ENCODE data around the gene GPR84.

The GPR84 gene

GRCh38 chr12:54377797-54378515 lies 13.7 kb upstream of the GPR84 start:
- no peak for TF ChIP-seq CTCF (IDR thresholded peaks at IDR 0.05; ENCODE audit: borderline replicate concordance, extremely low read depth, low read length, poor library complexity, severe bottlenecking)
- TF ChIP-seq EZH2 (IDR thresholded peaks at IDR 0.05; ENCODE audit: borderline replicate concordance, low read depth, low read length, severe bottlenecking): no peak
- no peak for ATAC-seq (ENCODE audit: insufficient read depth, low read depth)
- H3K4me1 ChIP-seq (ENCODE audit: insufficient read depth, low read length): peaks cover 16% of the 10 kb centered on the region
- no peak overlapping the region for H3K27ac ChIP-seq (ENCODE audit: low read length)
- no peaks in the 10 kb centered on the region for H3K36me3 ChIP-seq (ENCODE audit: insufficient read depth, low read length)
- no peak overlapping the region for H3K9ac ChIP-seq (ENCODE audit: low read depth, low read length)
- peak overlapping the region; percentile 78; the same call in 1 of the 2 replicates for H3K4me2 ChIP-seq (ENCODE audit: insufficient read depth, low read length)
- peaks cover 8% of the 10 kb centered on the region for H3K27me3 ChIP-seq (ENCODE audit: insufficient read depth, low read length, poor library complexity)
- no peak overlapping the region for H3K4me3 ChIP-seq (ENCODE audit: low read depth in 1 of 2, low read length in 2 of 2)
- H4K20me1 ChIP-seq (ENCODE audit: insufficient read depth, low read length): no peaks in the 10 kb centered on the region
- DNase-seq: no peak
- no peaks in the 10 kb centered on the region for H3K79me2 ChIP-seq (ENCODE audit: insufficient read depth, low read length)
- H2AFZ ChIP-seq (ENCODE audit: low read depth, low read length): no peak overlapping the region
- H3K9me3 ChIP-seq (ENCODE audit: insufficient read depth, low read length, severe bottlenecking): no peaks in the 10 kb centered on the region

DNA sequence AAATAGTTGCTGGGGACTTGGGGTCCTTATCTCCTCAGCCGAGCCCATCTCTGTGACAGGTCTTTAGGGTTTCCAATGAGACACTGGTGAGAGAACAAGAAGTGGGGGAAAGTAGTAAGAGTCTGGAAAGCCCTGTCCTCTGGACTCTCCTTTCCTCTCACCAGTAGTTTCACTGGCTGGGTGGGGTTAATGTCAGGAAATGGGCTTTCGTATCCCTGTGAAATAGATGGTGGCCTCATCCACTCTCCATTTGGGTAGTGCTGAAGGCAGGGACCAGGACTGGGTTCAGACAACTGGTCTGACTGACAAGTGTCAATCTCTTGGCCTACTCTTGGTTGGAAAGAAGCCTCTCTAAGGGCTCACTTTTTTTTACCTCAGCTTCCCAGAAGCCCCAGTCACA lies 12.7 kb upstream of the GPR84 start:
- Histone ChIP-seq H3K4me3 (ENCODE audit: low read depth in 1 of 2, low read length in 2 of 2) (no peak overlapping the region), H3K9ac (ENCODE audit: low read depth, low read length) (no peak overlapping the region), H4K20me1 (ENCODE audit: insufficient read depth, low read length) (no peaks in the 10 kb centered on the region), H3K79me2 (ENCODE audit: insufficient read depth, low read length) (no peaks in the 10 kb centered on the region), H3K27me3 (ENCODE audit: insufficient read depth, low read length, poor library complexity) (peaks cover 8% of the 10 kb centered on the region), H2AFZ (ENCODE audit: low read depth, low read length) (no peak overlapping the region), H3K4me1 (ENCODE audit: insufficient read depth, low read length) (peaks cover 17% of the 10 kb centered on the region), H3K4me2 (ENCODE audit: insufficient read depth, low read length) (no peak overlapping the region), H3K36me3 (ENCODE audit: insufficient read depth, low read length) (no peaks in the 10 kb centered on the region), H3K9me3 (ENCODE audit: insufficient read depth, low read length, severe bottlenecking) (no peaks in the 10 kb centered on the region), H3K27ac (ENCODE audit: low read length) (no peak overlapping the region)
- TF ChIP-seq EZH2 (IDR thresholded peaks at IDR 0.05; ENCODE audit: borderline replicate concordance, low read depth, low read length, severe bottlenecking) (no peak), CTCF (IDR thresholded peaks at IDR 0.05; ENCODE audit: borderline replicate concordance, extremely low read depth, low read length, poor library complexity, severe bottlenecking) (no peak)
- DNase-seq (no peak), ATAC-seq (ENCODE audit: insufficient read depth, low read depth) (no peak)

- Histone ChIP-seq H4K20me1 (ENCODE audit: insufficient read depth, low read length) (no peaks in the 10 kb centered on the region), H2AFZ (ENCODE audit: low read depth, low read length) (no peak overlapping the region), H3K4me3 (ENCODE audit: low read depth in 1 of 2, low read length in 2 of 2) (no peak overlapping the region), H3K9ac (ENCODE audit: low read depth, low read length) (no peak overlapping the region), H3K27me3 (ENCODE audit: insufficient read depth, low read length, poor library complexity) (peaks cover 8% of the 10 kb centered on the region), H3K27ac (ENCODE audit: low read length) (no peak overlapping the region), H3K4me1 (ENCODE audit: insufficient read depth, low read length) (peaks cover 21% of the 10 kb centered on the region), H3K36me3 (ENCODE audit: insufficient read depth, low read length) (no peaks in the 10 kb centered on the region), H3K9me3 (ENCODE audit: insufficient read depth, low read length, severe bottlenecking) (no peaks in the 10 kb centered on the region), H3K4me2 (ENCODE audit: insufficient read depth, low read length) (no peak overlapping the region), H3K79me2 (ENCODE audit: insufficient read depth, low read length) (no peaks in the 10 kb centered on the region)
- DNase-seq (no peak), ATAC-seq (ENCODE audit: insufficient read depth, low read depth) (no peak)
- TF ChIP-seq CTCF (IDR thresholded peaks at IDR 0.05; ENCODE audit: borderline replicate concordance, extremely low read depth, low read length, poor library complexity, severe bottlenecking): no peak
Observed at GRCh38 chr12:54376596-54376995, 12.3 kb upstream of the GPR84 start.

GRCh38 chr12:54375259-54375579 lies 10.9 kb upstream of the GPR84 start:
- no peak overlapping the region for H3K4me3 ChIP-seq (ENCODE audit: low read depth in 1 of 2, low read length in 2 of 2)
- no peaks in the 10 kb centered on the region for H3K79me2 ChIP-seq (ENCODE audit: insufficient read depth, low read length)
- no peak for DNase-seq
- no peak overlapping the region for H3K4me2 ChIP-seq (ENCODE audit: insufficient read depth, low read length)
- ATAC-seq (ENCODE audit: insufficient read depth, low read depth): no peak
- no peak overlapping the region for H2AFZ ChIP-seq (ENCODE audit: low read depth, low read length)
- H3K36me3 ChIP-seq (ENCODE audit: insufficient read depth, low read length): no peaks in the 10 kb centered on the region
- no peak overlapping the region for H3K9ac ChIP-seq (ENCODE audit: low read depth, low read length)
- TF ChIP-seq EZH2 (IDR thresholded peaks at IDR 0.05; ENCODE audit: borderline replicate concordance, low read depth, low read length, severe bottlenecking) (no peak), CTCF (IDR thresholded peaks at IDR 0.05; ENCODE audit: borderline replicate concordance, extremely low read depth, low read length, poor library complexity, severe bottlenecking) (no peak)
- peaks cover 8% of the 10 kb centered on the region for H3K27me3 ChIP-seq (ENCODE audit: insufficient read depth, low read length, poor library complexity)
- no peaks in the 10 kb centered on the region for H3K9me3 ChIP-seq (ENCODE audit: insufficient read depth, low read length, severe bottlenecking)
- peaks cover 21% of the 10 kb centered on the region for H3K4me1 ChIP-seq (ENCODE audit: insufficient read depth, low read length)
- H3K27ac ChIP-seq (ENCODE audit: low read length): no peak overlapping the region
- H4K20me1 ChIP-seq (ENCODE audit: insufficient read depth, low read length): no peaks in the 10 kb centered on the region

Measured in DND-41 (cell line).